ENCODE results near the gene GP5. TPM values are rescaled to one million over a fixed set of nuclear protein-coding genes. Genes with fewer than 3 reads are reported as not detected.

The GP5 gene
- polyA plus RNA-seq, 3 donors: 0.12 TPM; not detected in 2

GRCh38 chr3:194386648-194387047 lies 12.4 kb downstream of the GP5 start:
- H3K27me3 Mint-ChIP-seq (ENCODE audit: low read depth in 3 of 3): peaks cover 14 to 26% (median 20%) of the 10 kb centered on the region in 3 donors
- no peaks in the 10 kb centered on the region for H3K36me3 ChIP-seq (replicated peaks in 1 of 2; ENCODE audit: control insufficient read depth in 1 of 2, insufficient read depth in 2 of 2, low read length in 2 of 2)
- DNase-seq: no peak
- H3K4me3 Mint-ChIP-seq: no peak overlapping the region
- no peak overlapping the region for H3K9ac ChIP-seq (ENCODE audit: insufficient read depth, low read length, poor library complexity, severe bottlenecking)
- H3K27ac Mint-ChIP-seq: no peak overlapping the region
- no peak overlapping the region for H3K4me3 ChIP-seq (replicated peaks in 1 of 3; ENCODE audit: low read depth in 2 of 3, low read length in 3 of 3)
- H3K79me2 ChIP-seq (ENCODE audit: insufficient read depth, low read length): no peaks in the 10 kb centered on the region
- peaks cover 0 to 2% of the 10 kb centered on the region in 2 donors for H3K27me3 ChIP-seq (ENCODE audit: control insufficient read depth in 2 of 2, insufficient read depth in 2 of 2, low read length in 2 of 2)
- peaks cover 0 to 6% of the 10 kb centered on the region in 2 donors for H3K9me3 ChIP-seq (replicated peaks in 1 of 2; ENCODE audit: control insufficient read depth in 1 of 2, insufficient read depth in 1 of 2, low read length in 2 of 2)
- H4K20me1 ChIP-seq (ENCODE audit: insufficient read depth, low read length): no peaks in the 10 kb centered on the region
- H3K9me3 Mint-ChIP-seq: peaks cover 5 to 10% (median 7%) of the 10 kb centered on the region in 7 donors
- H3K36me3 Mint-ChIP-seq: no peaks in the 10 kb centered on the region
- H3K27ac ChIP-seq (ENCODE audit: low read depth in 1 of 2, low read length in 2 of 2): no peak overlapping the region
- H3K4me1 ChIP-seq (ENCODE audit: control insufficient read depth in 1 of 2, insufficient read depth in 2 of 2, low read length in 2 of 2): no peaks in the 10 kb centered on the region
- peaks cover 2% of the 10 kb centered on the region for H3K4me1 Mint-ChIP-seq
- intact Hi-C loops (cut with micrococcal nuclease): no loop called here
- no peak overlapping the region for H2AFZ ChIP-seq (ENCODE audit: insufficient read depth, low read depth, low read length, poor library complexity, severe bottlenecking)
- no peak overlapping the region for H3K4me2 ChIP-seq (replicated peaks; ENCODE audit: extremely low read depth, low read length, poor library complexity, severe bottlenecking)
- WGBS (ENCODE audit: insufficient coverage): 63% methylated on average over 5 of the region's 7 CpGs
- TF ChIP-seq CTCF (IDR thresholded peaks at IDR 0.05): no peak

GRCh38 chr3:194386066-194386465 lies 13.0 kb downstream of the GP5 start:
- intact Hi-C loops (cut with micrococcal nuclease): no loop called here
- H3K4me3 Mint-ChIP-seq: no peak overlapping the region
- H3K27ac Mint-ChIP-seq: no peak overlapping the region
- Histone ChIP-seq H3K4me2 (replicated peaks; ENCODE audit: extremely low read depth, low read length, poor library complexity, severe bottlenecking) (no peak overlapping the region), H3K27ac (ENCODE audit: low read depth in 1 of 2, low read length in 2 of 2) (no peak overlapping the region), H3K4me3 (replicated peaks in 1 of 3; ENCODE audit: low read depth in 2 of 3, low read length in 3 of 3) (no peak overlapping the region), H4K20me1 (ENCODE audit: insufficient read depth, low read length) (no peaks in the 10 kb centered on the region), H3K79me2 (ENCODE audit: insufficient read depth, low read length) (no peaks in the 10 kb centered on the region), H2AFZ (ENCODE audit: insufficient read depth, low read depth, low read length, poor library complexity, severe bottlenecking) (no peak overlapping the region), H3K36me3 (replicated peaks in 1 of 2; ENCODE audit: control insufficient read depth in 1 of 2, insufficient read depth in 2 of 2, low read length in 2 of 2) (no peaks in the 10 kb centered on the region), H3K9me3 (replicated peaks in 1 of 2; ENCODE audit: control insufficient read depth in 1 of 2, insufficient read depth in 1 of 2, low read length in 2 of 2) (peaks cover 0 to 4% of the 10 kb centered on the region in 2 donors), H3K4me1 (ENCODE audit: control insufficient read depth in 1 of 2, insufficient read depth in 2 of 2, low read length in 2 of 2) (no peaks in the 10 kb centered on the region), H3K27me3 (ENCODE audit: control insufficient read depth in 2 of 2, insufficient read depth in 2 of 2, low read length in 2 of 2) (peaks cover 0 to 2% of the 10 kb centered on the region in 2 donors), H3K9ac (ENCODE audit: insufficient read depth, low read length, poor library complexity, severe bottlenecking) (no peak overlapping the region)
- no peak for DNase-seq
- peaks cover 2% of the 10 kb centered on the region for H3K4me1 Mint-ChIP-seq
- H3K36me3 Mint-ChIP-seq: no peaks in the 10 kb centered on the region
- H3K9me3 Mint-ChIP-seq: peaks cover 5 to 7% (median 6%) of the 10 kb centered on the region in 7 donors
- H3K27me3 Mint-ChIP-seq (ENCODE audit: low read depth in 3 of 3): peaks cover 11 to 25% (median 22%) of the 10 kb centered on the region in 3 donors
- TF ChIP-seq CTCF (IDR thresholded peaks at IDR 0.05): no peak
- WGBS (ENCODE audit: insufficient coverage): 93% methylated on average over 13 of the region's 15 CpGs
